ENCODE results near the gene CAV1.
A peak's percentile ranks its signal among the peaks of the same experiment; 100 is the strongest.

CAV1 gene

GRCh38 chr7:116509982-116510579 is 14.8 kb upstream of the CAV1 start:
- no peak for DNase-seq (ENCODE audit: low read depth)
- no peak for TF ChIP-seq POLR2A (IDR thresholded peaks at IDR 0.05; ENCODE audit: extremely low read depth, insufficient read length)
- no peak overlapping the region for H3K4me3 ChIP-seq (ENCODE audit: low read depth, low read length)

- TF ChIP-seq MYC (IDR thresholded peaks at IDR 0.05; ENCODE audit: low read depth, low read length) (no peak), POLR2A (IDR thresholded peaks at IDR 0.05; ENCODE audit: extremely low read depth, insufficient read length) (no peak), MAX (IDR thresholded peaks at IDR 0.05; ENCODE audit: low read depth, low read length) (no peak), CTCF (IDR thresholded peaks at IDR 0.05; ENCODE audit: low read depth, low read length) (no peak)
- no peak overlapping the region for H3K4me3 ChIP-seq (ENCODE audit: low read depth, low read length)
- no peak for DNase-seq (ENCODE audit: low read depth)
Measured at GRCh38 chr7:116510795-116511194, 14.0 kb upstream of the CAV1 start.

GRCh38 chr7:116511552-116512519 is 13.0 kb upstream of the CAV1 start:
- peak; percentile 44; the same call in 1 of the 2 replicates for TF ChIP-seq MYC (IDR thresholded peaks at IDR 0.05; ENCODE audit: low read depth, low read length)
- TF ChIP-seq POLR2A (IDR thresholded peaks at IDR 0.05; ENCODE audit: extremely low read depth, insufficient read length) = no peak
- TF ChIP-seq MAX (IDR thresholded peaks at IDR 0.05; ENCODE audit: low read depth, low read length) = peak; percentile 83
- no peak for TF ChIP-seq CTCF (IDR thresholded peaks at IDR 0.05; ENCODE audit: low read depth, low read length)
- H3K4me3 ChIP-seq (ENCODE audit: low read depth, low read length) = peak overlapping the region; percentile 73
- DNase-seq (ENCODE audit: low read depth) = peak; percentile 68

- DNase-seq (ENCODE audit: low read depth) = no peak
- H3K4me3 ChIP-seq (ENCODE audit: low read depth, low read length) = peak overlapping the region; percentile 73
- no peak for TF ChIP-seq CTCF (IDR thresholded peaks at IDR 0.05; ENCODE audit: low read depth, low read length)
- TF ChIP-seq POLR2A (IDR thresholded peaks at IDR 0.05; ENCODE audit: extremely low read depth, insufficient read length) = no peak
- no peak for TF ChIP-seq MAX (IDR thresholded peaks at IDR 0.05; ENCODE audit: low read depth, low read length)
- TF ChIP-seq MYC (IDR thresholded peaks at IDR 0.05; ENCODE audit: low read depth, low read length) = no peak
Measured at GRCh38 chr7:116512520-116513188, 12.2 kb upstream of the CAV1 start.

GRCh38 chr7:116515584-116515983 is 9.3 kb upstream of the CAV1 start:
- TF ChIP-seq MYC (IDR thresholded peaks at IDR 0.05; ENCODE audit: low read depth, low read length) (no peak), POLR2A (IDR thresholded peaks at IDR 0.05; ENCODE audit: extremely low read depth, insufficient read length) (no peak), CTCF (IDR thresholded peaks at IDR 0.05; ENCODE audit: low read depth, low read length) (no peak), MAX (IDR thresholded peaks at IDR 0.05; ENCODE audit: low read depth, low read length) (no peak)
- H3K4me3 ChIP-seq (ENCODE audit: low read depth, low read length) = no peak overlapping the region
- no peak for DNase-seq (ENCODE audit: low read depth)

GRCh38 chr7:116516324-116516723 is 8.5 kb upstream of the CAV1 start:
- no peak overlapping the region for H3K4me3 ChIP-seq (ENCODE audit: low read depth, low read length)
- DNase-seq (ENCODE audit: low read depth) = no peak
- TF ChIP-seq CTCF (IDR thresholded peaks at IDR 0.05; ENCODE audit: low read depth, low read length) (no peak), MYC (IDR thresholded peaks at IDR 0.05; ENCODE audit: low read depth, low read length) (no peak), MAX (IDR thresholded peaks at IDR 0.05; ENCODE audit: low read depth, low read length) (no peak), POLR2A (IDR thresholded peaks at IDR 0.05; ENCODE audit: extremely low read depth, insufficient read length) (no peak)
